Large intestine (tissue), 12 donors: ENCODE data around the gene MTA2. TPM values are rescaled to one million over a fixed set of nuclear protein-coding genes. Genes with fewer than 3 reads are reported as not detected.
"Not testable (repeated sequence)": the region's sequence is repeated elsewhere in the genome, so short reads cannot be mapped to it uniquely, and the experiment has no call there.

ENCODE experiments used
- DNase-seq, 2 donors: peaks; one replicate each; pipeline versions ENCODE4 v3.0.0 to v3.0.0-alpha.2; 2013
- H3K27ac ChIP-seq: one replicate; pipeline ENCODE4 v1.5.1; 2013; ENCODE audit warnings: low read length
- H3K27me3 ChIP-seq: 2 replicates; pipeline ENCODE4 v1.6.1; 2013; ENCODE audit warnings: low read length; ENCODE audit not compliant: control insufficient read depth, insufficient read depth
- H3K36me3 ChIP-seq: 2 replicates; pipeline ENCODE4 v1.6.1; 2013; ENCODE audit warnings: low read length; ENCODE audit not compliant: control insufficient read depth, insufficient read depth
- H3K4me1 ChIP-seq: one replicate; pipeline ENCODE4 v1.6.1; 2013; ENCODE audit warnings: low read length; ENCODE audit not compliant: control insufficient read depth, insufficient read depth
- H3K4me3 ChIP-seq: one replicate; pipeline ENCODE4 v1.5.1; 2013; ENCODE audit warnings: low read length
- H3K9me3 ChIP-seq: one replicate; pipeline ENCODE4 v1.6.1; 2013; ENCODE audit warnings: mild to moderate bottlenecking, low read depth, low read length, moderate library complexity; ENCODE audit not compliant: control insufficient read depth
- WGBS: methylation state at CpG from one replicate; pipeline ENCODE4 v1.1.5; 2013; ENCODE audit warnings: low lambda C conversion rate; ENCODE audit not compliant: insufficient coverage; 5-methylcytosine and 5-hydroxymethylcytosine counted together
- long read RNA-seq, 11 donors: transcript quantifications; one replicate each; lab custom pipeline, GENCODE V29; 2026
- polyA plus RNA-seq: library from polyadenylated mRNA; unstranded; fragments of 120-200 nt; gene quantifications from one replicate; pipeline ENCODE4 v1.2.1, GENCODE V29; 2013

Gene MTA2
- polyA plus RNA-seq = 51.6 TPM
- long read RNA-seq, donor 1, partial matches to known transcripts = 0 of 1 reads
- long read RNA-seq, donor 1, other reads (novel, unspliced or antisense) = 0 of 1 reads
- long read RNA-seq, donor 2, partial matches to known transcripts = 0 of 3 reads
- long read RNA-seq, donor 2, other reads (novel, unspliced or antisense) = 0 of 3 reads
- long read RNA-seq, donor 3 = 0 reads
- long read RNA-seq, donor 4 = 0 reads
- long read RNA-seq, donor 5, partial matches to known transcripts = 7 of 10 reads
- long read RNA-seq, donor 5, other reads (novel, unspliced or antisense) = 0 of 10 reads
- long read RNA-seq, donor 6, partial matches to known transcripts = 7 of 7 reads
- long read RNA-seq, donor 6, other reads (novel, unspliced or antisense) = 0 of 7 reads
- long read RNA-seq, donor 7, partial matches to known transcripts = 30 of 32 reads
- long read RNA-seq, donor 7, other reads (novel, unspliced or antisense) = 0 of 32 reads
- long read RNA-seq, donor 8, partial matches to known transcripts = 14 of 15 reads
- long read RNA-seq, donor 8, other reads (novel, unspliced or antisense) = 0 of 15 reads
- long read RNA-seq, donor 9, partial matches to known transcripts = 12 of 12 reads
- long read RNA-seq, donor 9, other reads (novel, unspliced or antisense) = 0 of 12 reads
- long read RNA-seq, donor 10, partial matches to known transcripts = 0 of 3 reads
- long read RNA-seq, donor 10, other reads (novel, unspliced or antisense) = 0 of 3 reads
- long read RNA-seq, donor 11, partial matches to known transcripts = 6 of 8 reads
- long read RNA-seq, donor 11, other reads (novel, unspliced or antisense) = 0 of 8 reads

DNA sequence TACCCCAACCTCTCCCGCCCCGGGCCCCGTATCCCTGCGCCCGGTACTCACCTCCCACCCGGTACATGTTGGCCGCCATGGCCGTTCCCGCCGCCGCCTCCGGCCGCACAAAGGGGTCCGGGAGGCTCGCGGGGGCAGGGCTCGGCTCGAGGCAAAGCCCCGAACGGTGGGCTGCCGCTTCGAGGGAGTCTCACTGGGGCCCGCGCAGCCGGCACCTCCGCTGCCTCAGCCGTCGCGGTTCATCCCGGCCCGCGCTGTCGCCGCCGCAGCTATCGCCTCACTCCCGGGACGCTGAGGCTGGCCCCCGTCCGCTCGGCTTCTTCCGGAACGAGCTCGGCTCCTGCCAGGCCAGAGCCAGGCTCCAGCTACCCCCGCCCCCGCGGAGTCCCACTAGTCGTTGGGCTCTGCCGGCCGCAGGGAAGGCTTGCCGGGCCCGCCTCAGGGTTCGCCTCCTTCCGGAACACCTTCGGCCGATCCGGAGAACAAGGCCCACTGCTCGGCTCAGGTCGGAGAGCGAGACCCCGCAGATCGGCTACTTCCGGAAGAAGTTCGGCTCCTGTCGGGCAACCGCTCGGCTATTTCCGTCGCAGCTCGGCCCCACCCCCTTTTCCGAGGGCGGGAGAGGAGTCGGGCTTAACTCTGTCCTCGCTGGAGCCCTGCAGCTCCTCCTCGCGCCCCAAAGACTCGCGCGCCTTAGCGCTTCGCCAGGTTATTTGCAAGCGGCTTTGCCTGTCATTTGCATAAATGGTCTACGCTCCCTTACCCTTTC, at the start of gene MTA2:
Gene MTA2 (minus strand): TSS at position 494 of the 769 bp plus-strand sequence. CDS start 415 bp downstream, at position 79.
- H3K4me3 ChIP-seq = peak within 1 kb of the TSS; percentile 94
- WGBS = no CpG with 5 or more reads among the region's 83 CpGs
- DNase-seq = peak; percentile 98 to 99
- peaks cover 35% of the 10 kb centered on the region for H3K36me3 ChIP-seq
- peaks cover 5% of the 10 kb centered on the region for H3K9me3 ChIP-seq
- H3K27ac ChIP-seq = peak within 1 kb of the TSS; percentile 82
- H3K27me3 ChIP-seq = no peaks in the 10 kb centered on the region
- H3K4me1 ChIP-seq = peaks cover 25% of the 10 kb centered on the region

DNA sequence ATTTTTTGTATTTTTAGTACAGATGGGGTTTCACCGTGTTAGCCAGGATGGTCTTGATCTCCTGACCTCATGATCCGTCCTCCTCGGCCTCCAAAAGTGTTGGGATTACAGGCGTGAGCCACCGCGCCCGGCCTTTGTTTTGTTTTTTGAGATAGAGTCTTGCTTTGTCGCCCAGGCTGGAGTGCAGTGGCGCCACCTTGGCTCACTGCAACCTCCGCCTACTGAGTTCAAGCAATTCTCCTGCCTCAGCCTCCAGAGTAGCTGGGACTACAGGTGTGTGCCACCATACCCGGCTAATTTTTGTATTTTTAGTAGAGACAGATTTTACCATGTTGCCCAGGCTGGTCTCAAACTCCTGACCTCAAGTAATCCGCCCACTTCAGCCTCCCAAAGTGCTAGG, 48.6 kb upstream of the MTA2 start:
- Histone ChIP-seq H3K36me3 (peaks cover 30% of the 10 kb centered on the region), H3K4me1 (peaks cover 12% of the 10 kb centered on the region)
- WGBS = no CpG with 5 or more reads among the region's 12 CpGs
- not testable (repeated sequence) for H3K27ac ChIP-seq, H3K27me3 ChIP-seq, DNase-seq, H3K4me3 ChIP-seq, H3K9me3 ChIP-seq

DNA sequence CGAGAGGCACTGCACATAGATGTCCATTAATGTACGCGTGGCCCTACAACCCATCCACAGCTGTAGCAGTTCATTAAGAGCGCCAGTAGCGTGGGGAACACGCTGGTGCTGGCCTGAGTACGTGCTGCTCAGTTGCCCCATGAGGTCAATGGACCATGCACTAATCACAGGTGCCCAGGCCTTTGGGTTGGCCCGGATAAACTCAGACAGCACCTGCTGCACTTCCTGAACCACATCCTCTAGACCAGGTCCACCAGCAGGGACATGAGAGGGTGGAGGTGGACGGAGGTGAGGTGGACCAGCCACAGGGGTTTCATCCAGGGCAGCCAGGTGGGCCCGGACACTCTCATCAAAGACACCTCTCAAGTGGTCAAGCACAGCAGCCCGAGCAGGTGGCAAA, 47.8 kb upstream of the MTA2 start:
- H3K27ac ChIP-seq = no peak overlapping the region
- no peak overlapping the region for H3K4me3 ChIP-seq
- no peaks in the 10 kb centered on the region for H3K27me3 ChIP-seq
- no peak for DNase-seq
- WGBS = no CpG with 5 or more reads among the region's 11 CpGs
- H3K36me3 ChIP-seq = peaks cover 31% of the 10 kb centered on the region
- peaks cover 13% of the 10 kb centered on the region for H3K4me1 ChIP-seq
- peaks cover 3% of the 10 kb centered on the region for H3K9me3 ChIP-seq

DNA sequence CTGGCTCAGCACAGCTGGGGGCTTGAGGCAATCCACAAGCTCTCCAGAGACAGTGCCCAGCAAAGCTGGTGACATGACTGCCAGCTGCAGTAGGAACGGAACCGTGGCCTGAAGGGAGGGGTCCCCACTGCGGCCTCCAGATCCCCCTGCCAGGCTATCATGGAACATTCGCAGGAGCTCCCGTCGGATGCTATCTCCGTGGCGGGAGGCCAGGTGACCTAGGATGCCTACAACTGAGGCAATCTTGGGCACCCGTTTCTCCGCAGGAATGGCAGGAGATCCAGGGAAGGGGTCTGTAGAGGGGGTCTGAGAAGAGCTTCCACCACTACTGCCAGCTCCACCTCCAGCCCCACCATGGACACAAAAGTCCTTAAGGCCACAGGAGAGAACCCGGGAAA, 47.3 kb upstream of the MTA2 start:
- Histone ChIP-seq H3K27me3 (no peaks in the 10 kb centered on the region), H3K4me3 (no peak overlapping the region), H3K36me3 (peaks cover 34% of the 10 kb centered on the region), H3K4me1 (peaks cover 16% of the 10 kb centered on the region), H3K9me3 (peaks cover 3% of the 10 kb centered on the region), H3K27ac (no peak overlapping the region)
- WGBS = no CpG with 5 or more reads among the region's 11 CpGs
- no peak for DNase-seq

DNA sequence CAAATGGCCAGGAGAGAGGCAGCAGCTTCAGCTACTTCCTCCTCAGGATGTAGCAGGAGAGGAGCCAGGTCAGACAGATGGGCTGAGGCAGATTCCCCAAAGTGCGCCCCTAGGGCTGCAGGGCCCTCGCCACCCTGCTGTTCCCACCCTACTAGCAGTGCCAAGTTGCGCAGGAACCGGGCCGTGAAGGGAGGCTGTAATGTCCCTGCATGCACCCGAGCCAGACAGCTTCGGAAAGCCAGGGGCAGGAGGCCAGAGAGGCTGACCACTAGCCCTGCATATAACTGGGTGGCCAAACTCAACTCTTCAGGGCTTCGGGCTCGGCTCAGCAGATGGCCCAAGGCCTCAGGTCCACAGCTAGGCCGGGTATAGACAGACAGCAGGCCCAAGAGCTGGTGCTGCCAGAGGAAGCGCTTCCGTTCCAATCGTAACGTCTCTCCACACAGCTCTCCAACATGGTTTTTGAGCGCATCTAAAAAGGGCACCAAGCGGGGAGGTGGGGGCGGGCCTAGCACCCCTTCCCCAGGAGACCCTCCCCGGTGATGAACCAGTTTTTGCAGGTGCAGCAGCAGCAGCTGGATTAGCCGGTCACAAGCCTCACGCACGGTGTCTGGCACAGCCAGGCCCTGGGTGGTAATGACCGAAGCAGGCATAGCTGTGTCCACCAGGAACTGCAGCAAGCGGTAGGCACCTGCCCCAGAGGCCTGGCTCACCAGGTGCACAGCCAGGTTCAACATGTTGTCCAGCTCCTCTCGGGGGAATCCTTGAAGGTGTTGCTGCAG, 46.7 kb upstream of the MTA2 start:
- no peak overlapping the region for H3K4me3 ChIP-seq
- no peak overlapping the region for H3K27ac ChIP-seq
- no CpG with 5 or more reads among the region's 24 CpGs for WGBS
- no peak for DNase-seq
- no peaks in the 10 kb centered on the region for H3K27me3 ChIP-seq
- H3K36me3 ChIP-seq = peaks cover 38% of the 10 kb centered on the region
- H3K4me1 ChIP-seq = peaks cover 16% of the 10 kb centered on the region
- peaks cover 3% of the 10 kb centered on the region for H3K9me3 ChIP-seq

DNA sequence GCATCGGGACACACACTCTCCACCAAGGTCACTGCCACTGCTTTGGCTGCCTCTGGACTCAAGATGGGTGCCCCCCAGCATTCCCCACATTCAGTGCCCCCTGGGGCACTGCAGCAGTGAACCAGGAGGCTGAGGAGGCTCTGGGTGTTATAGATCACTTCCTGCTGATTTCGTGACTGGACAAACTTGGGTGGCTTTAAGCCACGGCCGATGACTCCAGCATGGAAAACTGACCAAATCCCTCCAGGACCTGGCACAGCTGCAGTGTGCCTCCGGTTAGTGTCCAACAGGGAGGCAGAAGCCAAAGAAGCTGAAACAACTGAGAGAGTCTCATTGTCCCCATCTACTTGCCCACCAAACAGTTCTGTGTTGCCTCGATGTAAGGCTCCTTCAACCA, 45.9 kb upstream of the MTA2 start:
- WGBS = no CpG with 5 or more reads among the region's 6 CpGs
- Histone ChIP-seq H3K9me3 (peaks cover 3% of the 10 kb centered on the region), H3K36me3 (peaks cover 41% of the 10 kb centered on the region), H3K27me3 (no peaks in the 10 kb centered on the region), H3K27ac (no peak overlapping the region), H3K4me3 (no peak overlapping the region), H3K4me1 (peaks cover 16% of the 10 kb centered on the region)
- no peak for DNase-seq

DNA sequence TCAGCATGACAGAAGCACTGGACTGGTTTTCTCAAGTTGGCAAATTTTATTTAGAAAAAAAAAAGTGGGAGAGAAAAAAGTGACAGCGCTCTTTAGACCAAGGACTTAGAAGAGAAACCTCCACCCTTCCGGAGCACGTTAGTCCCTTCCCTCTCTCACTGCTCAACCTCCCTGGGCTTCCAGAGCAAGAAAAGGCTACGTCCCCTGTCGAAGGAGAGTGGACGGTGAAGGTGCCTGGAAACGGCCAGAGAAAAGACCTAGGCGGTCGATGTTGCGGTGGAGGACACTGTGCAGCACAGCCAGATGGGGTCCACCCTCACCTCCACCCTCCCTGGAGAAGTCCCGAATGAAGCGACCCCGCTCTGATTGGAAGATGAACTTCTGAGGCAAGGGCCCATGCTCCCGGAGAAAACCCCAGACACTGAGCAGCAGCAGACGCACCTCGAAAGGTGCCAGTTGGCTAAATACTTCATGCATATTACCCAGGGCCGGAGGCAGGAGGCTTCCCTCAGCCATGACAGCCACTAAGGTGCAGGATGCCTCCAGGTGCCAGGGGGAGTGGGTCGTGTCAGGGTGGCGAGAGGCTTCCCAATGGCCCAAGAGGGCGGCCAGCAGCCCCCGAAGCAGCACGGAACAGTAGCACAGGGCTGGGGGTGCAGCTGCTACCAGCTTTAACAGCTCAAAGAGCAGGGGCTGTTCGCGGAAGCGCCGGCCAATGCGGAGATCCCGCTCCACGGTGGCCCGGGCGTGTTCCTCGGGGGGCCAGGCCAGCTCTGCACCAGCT, 45.4 kb upstream of the MTA2 start:
- peaks cover 3% of the 10 kb centered on the region for H3K9me3 ChIP-seq
- no peak for DNase-seq
- no peak overlapping the region for H3K4me3 ChIP-seq
- H3K36me3 ChIP-seq = peaks cover 43% of the 10 kb centered on the region
- no peaks in the 10 kb centered on the region for H3K27me3 ChIP-seq
- WGBS = no CpG with 5 or more reads among the region's 32 CpGs
- H3K27ac ChIP-seq = peak overlapping the region; percentile 64
- H3K4me1 ChIP-seq = peaks cover 13% of the 10 kb centered on the region

DNA sequence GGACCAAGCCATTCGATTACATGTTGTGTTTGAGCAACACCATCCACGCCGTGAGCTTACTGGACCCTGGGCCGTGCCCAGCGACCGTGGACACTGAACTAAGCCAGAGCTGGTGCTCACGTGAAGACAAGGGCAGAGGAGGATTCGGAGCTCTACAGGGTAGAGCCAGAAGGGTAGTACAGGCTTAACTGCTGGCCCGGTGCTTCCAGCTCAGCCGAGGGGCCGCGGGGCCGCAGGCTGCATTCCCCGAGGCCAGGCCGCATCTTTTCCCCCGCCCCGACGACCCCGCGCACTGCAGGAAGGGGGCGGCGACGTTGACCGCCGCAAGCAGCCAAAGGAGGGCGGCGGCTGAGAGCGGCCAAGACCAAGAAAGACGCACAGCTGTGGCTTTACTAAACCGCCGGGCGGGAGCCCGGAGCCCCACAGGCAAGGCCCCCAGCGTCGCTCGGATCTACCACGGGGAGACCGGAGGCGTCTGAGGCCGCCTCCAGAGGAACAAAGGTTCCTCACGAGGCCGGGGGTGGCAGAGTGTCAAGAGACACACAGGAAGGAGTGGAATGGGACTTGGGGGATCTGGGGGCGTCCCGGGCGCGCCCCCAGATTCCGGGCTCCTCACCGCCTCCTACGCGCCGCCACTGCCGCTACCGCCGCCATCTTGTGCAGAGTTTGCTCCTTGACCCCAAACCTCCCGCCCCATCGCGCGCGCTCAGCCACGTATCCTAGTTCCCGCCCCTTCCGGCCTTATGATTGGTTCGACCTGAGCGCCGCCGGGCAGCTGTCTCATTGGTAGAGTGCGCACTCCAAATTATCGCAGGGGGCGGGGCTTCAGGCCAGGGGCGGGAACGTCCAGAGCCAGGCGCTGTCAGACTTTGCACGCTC, 44.5 kb upstream of the MTA2 start, which contains the start of gene GANAB:
Gene GANAB (minus strand): TSS at position 668 of the 879 bp plus-strand sequence. CDS start 14 bp downstream, at position 654.
- Histone ChIP-seq H3K4me1 (peaks cover 12% of the 10 kb centered on the region), H3K27me3 (no peaks in the 10 kb centered on the region), H3K4me3 (peak within 1 kb of the TSS; percentile 94), H3K27ac (peak within 1 kb of the TSS; percentile 94), H3K36me3 (peaks cover 43% of the 10 kb centered on the region), H3K9me3 (peaks cover 3% of the 10 kb centered on the region)
- no CpG with 5 or more reads among the region's 73 CpGs for WGBS
- DNase-seq = peak; percentile 98 to 99
